ENCODE data around the gene NRCAM.

The NRCAM gene

GRCh38 chr7:108459922-108460551, 3.8 kb upstream of the NRCAM start:
- no peak for DNase-seq (ENCODE audit: low read depth in 2 of 2, low spot score in 1 of 2)

GRCh38 chr7:108457871-108458270, 1.6 kb upstream of the NRCAM start:
- no peak for DNase-seq (ENCODE audit: low read depth in 2 of 2, low spot score in 1 of 2)

DNA sequence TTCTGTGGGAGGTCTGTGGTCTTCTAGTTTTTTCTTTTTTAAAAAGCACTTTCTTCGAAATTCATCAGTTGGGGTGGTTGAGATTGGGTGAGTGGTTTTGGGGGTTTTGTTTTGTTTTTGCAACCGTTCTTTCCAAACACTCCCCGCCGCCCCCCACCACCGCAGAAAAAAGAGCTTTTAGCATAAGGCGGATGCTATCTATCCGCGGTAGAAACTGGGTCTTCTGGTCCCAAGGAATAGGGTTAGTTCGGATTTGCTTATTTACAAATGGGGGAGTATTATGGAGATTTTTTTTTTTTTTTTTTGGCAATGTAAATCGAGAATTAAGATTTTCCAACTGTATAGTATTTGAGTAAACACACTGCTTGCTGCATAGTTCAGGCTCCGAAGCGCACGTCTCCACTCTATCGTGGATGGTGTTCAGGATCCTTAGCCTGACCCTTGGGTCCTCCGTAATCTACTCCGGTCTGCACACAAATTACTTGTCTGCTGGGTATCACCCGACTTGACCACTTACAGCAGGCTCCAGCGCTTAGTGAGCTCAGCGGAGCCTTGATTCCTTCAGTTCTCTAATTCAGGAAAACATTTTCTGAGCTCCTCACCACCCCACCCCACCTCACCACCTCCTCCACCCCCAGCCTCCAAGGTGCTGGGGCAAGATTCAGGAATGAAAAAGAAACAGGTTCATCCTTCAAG, 757 bp upstream of the NRCAM start:
- DNase-seq (ENCODE audit: low read depth in 2 of 2, low spot score in 1 of 2) = no peak

DNA sequence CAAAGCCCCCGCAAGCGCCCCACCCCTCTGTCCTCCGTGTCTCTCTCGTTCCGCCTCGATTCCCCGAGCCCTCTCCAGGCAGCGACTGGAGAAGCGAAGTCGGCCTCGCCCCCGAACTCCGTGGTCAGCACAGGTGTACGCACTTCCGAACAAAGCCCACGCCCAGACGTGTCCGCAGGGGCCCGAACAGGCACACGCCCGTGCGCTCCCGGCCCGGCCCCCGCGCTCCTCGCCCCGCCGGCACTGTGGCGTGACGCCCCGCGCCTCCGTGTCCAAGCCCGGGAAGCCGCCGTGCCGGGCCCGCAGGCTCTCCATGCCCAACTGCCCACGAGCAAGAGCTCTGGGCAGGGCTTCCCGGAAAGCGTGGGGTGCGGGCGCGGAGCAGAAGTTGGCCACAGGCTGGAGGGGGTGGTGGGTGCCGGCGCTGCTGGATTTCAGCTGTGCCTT, 662 bp downstream of the NRCAM start:
- DNase-seq (ENCODE audit: low read depth in 2 of 2, low spot score in 1 of 2) = no peak

- no peak for DNase-seq (ENCODE audit: low read depth in 2 of 2, low spot score in 1 of 2)
These were observed 1.3 kb downstream of the NRCAM start for GRCh38 chr7:108454674-108455550.

DNA sequence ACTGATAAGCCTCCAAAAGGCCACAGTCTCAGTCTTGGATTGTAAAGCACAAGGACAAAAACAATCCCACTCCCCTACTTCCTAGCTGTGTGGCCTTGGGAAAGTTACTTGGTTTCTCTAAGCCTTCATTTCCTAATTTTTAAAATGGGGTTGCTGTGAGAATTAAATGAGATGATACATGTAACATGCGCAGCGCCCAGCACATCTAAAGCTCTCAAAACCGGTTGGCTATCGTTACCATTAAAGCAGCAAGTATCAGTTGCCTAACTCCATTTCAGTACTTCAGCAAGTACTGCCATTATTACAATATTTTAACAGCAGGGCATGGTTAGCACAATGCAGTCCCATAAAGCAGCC, 1.9 kb downstream of the NRCAM start:
- DNase-seq (ENCODE audit: low read depth in 2 of 2, low spot score in 1 of 2) = no peak

- no peak for DNase-seq (ENCODE audit: low read depth in 2 of 2, low spot score in 1 of 2)
These were observed 2.9 kb downstream of the NRCAM start for GRCh38 chr7:108453320-108453719.

- no peak for DNase-seq (ENCODE audit: low read depth in 2 of 2, low spot score in 1 of 2)
These were observed 3.5 kb downstream of the NRCAM start for GRCh38 chr7:108452707-108453106.

- no peak for DNase-seq (ENCODE audit: low read depth in 2 of 2, low spot score in 1 of 2)
These were observed 4.9 kb downstream of the NRCAM start for GRCh38 chr7:108451296-108451848.

DNA sequence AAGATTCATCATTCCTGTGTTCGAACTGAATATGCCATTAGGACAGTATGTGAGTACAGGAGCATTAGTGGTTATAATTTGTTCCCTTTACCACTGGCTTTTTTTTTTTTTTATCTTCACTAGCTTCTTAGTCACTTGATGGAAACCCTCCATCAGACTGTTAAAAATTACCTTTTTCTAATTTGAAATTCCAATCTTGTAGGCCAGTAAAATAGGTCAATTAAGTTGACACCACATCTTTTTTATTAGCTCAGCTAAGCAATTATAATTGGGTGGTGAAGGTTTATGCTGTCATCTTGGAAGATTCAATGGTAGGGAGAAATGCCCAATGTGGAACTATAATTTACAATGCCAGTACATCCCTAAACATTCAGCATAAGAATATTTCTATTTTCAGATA, 6.1 kb downstream of the NRCAM start:
- no peak for DNase-seq (ENCODE audit: low read depth in 2 of 2, low spot score in 1 of 2)

DNA sequence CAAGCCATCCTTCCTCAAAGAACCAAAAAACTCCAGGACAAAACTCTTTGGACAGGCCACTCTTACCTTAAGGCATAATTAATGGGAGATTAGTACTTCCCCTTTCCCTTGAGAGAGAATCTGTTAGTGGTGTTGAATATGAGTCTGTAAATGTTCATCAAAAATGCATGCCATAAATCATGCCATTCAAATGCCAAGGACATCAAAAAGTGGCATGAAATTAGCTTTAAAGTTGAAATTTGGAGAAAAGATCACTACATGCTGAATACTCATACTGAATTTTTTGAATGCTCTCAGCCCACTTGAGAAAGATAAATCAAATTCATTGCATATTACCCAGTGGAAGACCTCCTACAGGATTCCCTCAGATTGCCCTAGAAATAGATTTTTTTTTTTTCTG, 6.7 kb downstream of the NRCAM start:
- DNase-seq (ENCODE audit: low read depth in 2 of 2, low spot score in 1 of 2) = no peak

GRCh38 chr7:108448584-108449505, 7.4 kb downstream of the NRCAM start:
- no peak for DNase-seq (ENCODE audit: low read depth in 2 of 2, low spot score in 1 of 2)

DNA sequence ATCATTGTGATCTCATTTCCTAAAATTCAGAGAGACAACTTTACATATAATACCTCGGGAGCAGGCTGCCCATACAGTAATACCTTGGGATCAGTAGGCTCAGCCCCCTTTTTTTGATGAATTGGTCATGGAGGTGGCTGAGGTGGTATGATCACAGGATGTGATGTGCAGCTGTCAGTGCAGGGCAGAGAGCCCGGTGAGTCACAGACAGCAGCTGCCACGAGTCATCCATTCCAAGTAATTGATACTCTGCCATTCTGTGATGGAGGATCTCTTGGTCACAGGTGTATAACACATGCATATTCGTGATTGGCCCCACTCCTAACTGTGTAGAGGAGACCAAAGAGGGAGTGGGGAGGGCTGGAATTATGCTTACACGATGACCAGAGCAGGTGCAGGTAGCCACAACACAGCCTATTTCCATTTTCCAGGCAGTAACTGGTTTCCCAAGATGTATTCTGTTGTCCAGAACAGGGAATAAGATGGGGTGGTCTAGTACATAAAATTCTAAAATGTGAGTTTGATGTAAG, 14.1 kb downstream of the NRCAM start:
- DNase-seq (ENCODE audit: low read depth in 2 of 2, low spot score in 1 of 2) = no peak

- no peak for DNase-seq (ENCODE audit: low read depth in 2 of 2, low spot score in 1 of 2)
These were observed 14.8 kb downstream of the NRCAM start for GRCh38 chr7:108441392-108441955.

- no peak for DNase-seq (ENCODE audit: low read depth in 2 of 2, low spot score in 1 of 2)
These were observed 15.6 kb downstream of the NRCAM start for GRCh38 chr7:108440613-108441012.

- no peak for DNase-seq (ENCODE audit: low read depth in 2 of 2, low spot score in 1 of 2)
These were observed 19.3 kb downstream of the NRCAM start for GRCh38 chr7:108436906-108437305.

- no peak for DNase-seq (ENCODE audit: low read depth in 2 of 2, low spot score in 1 of 2)
These were observed 22.2 kb downstream of the NRCAM start for GRCh38 chr7:108434010-108434409.

GRCh38 chr7:108431099-108431498, 25.1 kb downstream of the NRCAM start:
- no peak for DNase-seq (ENCODE audit: low read depth in 2 of 2, low spot score in 1 of 2)

DNA sequence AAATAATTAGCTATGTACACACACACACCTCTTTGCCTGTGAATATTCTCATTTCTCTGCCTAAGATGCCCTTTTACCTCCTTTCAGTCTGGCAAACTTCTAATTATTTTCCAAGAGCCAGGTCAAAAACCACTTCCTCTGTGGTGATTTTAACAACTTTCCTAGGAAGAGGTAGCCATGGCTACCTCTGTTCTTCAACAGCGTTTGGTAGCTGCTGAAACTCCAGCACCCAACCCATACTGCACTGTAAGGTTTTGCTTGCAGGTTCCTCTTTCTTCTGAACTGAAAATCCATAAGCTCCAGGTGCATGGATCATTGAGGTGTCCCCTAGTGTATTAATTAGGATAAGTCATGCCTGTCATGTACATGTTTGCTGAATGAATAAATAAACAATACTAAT, 25.6 kb downstream of the NRCAM start:
- DNase-seq (ENCODE audit: low read depth in 2 of 2, low spot score in 1 of 2) = no peak

- DNase-seq (ENCODE audit: low read depth in 2 of 2, low spot score in 1 of 2) = no peak
These were observed 28.5 kb downstream of the NRCAM start for GRCh38 chr7:108427766-108428165.
